Activated naive CD4-positive, alpha-beta T cell treated with anti-CD3 and anti-CD28 coated beads, Interleukin-2, amount 50 U/mL, for 16 hours (primary cell): Measurements from ENCODE around the gene NDUFB2.
"Not testable (repeated sequence)": the region's sequence is repeated elsewhere in the genome, so short reads cannot be mapped to it uniquely, and the experiment has no call there.

Source experiments
- DNase-seq: peaks from one replicate; pipeline ENCODE4 v3.0.0-alpha.2; 2020

NDUFB2 gene

DNA sequence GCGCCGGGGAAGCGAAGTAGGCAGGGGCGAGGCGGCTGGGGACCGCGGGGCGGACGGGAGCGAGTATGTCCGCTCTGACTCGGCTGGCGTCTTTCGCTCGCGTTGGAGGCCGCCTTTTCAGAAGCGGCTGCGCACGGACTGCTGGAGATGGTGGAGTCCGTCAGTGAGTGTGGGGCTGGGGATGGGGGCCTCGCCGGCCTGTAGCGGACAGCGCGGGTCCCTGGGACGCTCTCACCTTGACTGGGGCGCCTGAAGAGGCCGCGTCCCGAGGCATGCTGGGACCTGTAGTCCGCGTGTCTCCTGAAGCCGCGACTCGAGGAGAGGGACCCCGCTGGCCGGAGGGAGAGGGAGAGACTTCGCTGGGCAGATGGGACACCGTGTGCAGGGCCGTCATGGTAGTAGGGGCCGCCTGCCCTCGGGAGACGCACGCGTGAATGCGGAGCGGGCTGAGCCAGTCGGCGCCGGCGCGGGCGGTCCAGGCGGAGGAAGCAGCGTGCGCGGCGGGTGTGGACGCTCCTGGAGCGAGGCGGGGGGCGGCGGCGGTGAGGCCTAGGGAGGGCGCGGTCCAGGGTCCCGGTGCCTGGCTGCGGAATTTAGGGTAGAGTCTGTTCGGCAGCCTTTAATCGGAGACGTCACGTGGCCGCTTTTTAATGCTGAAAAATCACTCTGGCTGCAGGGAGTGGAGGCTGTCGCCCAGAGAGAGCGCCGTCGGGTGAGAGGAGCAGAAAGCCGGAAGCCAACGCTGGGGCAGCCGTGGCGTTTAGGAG, at the start of gene NDUFB2:
Gene NDUFB2 (plus strand): TSS at position 29 of the 767 bp plus-strand sequence. CDS start 37 bp downstream, at position 66.
- DNase-seq: peak; percentile 95

DNA sequence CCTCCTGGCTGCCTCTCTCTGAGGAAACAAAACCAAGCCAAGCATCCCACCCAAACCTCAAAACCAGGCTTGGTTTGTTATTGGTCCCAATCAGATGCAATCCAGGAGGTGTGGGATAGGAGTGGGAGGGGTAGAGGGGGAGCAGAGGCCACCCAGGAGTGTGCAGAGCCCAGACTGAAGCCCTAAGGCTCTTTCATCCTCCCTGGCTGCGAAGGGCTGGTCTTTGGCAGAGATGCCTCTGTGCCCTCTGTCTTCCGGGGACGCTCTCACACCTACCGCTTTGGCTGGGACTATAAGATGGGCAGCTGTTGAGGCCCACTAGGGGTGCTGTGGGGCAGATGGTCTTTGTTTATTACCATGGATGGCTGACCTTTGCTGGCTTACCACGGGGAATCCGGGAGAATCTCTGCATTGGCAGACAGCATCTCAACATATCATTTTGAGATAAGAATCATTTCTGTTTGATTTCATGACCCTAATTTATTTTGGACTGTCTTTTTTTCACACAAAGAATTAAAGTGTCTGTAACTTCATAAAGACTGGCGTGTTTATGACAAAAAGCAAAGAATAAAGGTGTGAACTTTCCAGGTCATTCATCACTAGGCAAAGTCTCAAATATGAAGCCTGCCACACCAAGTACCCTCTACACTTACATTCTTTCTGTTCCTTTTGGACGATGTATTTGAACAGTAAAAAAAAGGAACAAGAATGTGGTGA, 49.4 kb upstream of the NDUFB2 start:
- DNase-seq: peak; percentile 20

DNA sequence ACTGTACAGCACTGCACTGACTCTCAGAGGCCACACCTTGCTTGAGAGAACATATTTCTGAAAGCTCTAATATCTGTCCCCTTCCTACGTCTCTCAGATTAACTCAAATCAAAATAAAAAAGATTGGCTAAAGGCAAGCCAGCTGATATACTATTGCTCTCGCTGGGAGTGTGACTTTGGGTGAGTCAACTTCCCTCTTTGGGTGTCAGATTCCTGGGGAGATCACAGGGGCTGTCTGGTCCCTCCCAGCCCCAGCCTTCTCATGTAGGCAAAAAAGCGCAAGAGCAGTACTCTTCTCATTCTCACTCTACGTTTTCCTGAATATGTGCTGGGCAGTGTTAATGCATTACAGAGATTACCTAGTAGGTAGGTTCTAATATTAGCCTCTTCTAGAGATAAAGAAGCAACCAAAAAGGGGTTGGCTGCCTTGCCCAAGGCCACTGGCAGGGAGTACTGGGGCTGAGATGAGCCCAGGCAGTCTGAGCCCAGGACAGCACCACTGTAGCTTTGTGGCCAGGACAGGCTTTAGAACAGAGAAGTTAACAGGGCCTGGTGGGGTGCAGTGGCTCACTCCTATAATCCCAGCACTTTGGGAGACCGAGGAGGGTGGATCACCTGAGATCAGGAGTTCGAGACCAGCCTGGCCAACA, 46.8 kb upstream of the NDUFB2 start:
- DNase-seq: no peak

DNA sequence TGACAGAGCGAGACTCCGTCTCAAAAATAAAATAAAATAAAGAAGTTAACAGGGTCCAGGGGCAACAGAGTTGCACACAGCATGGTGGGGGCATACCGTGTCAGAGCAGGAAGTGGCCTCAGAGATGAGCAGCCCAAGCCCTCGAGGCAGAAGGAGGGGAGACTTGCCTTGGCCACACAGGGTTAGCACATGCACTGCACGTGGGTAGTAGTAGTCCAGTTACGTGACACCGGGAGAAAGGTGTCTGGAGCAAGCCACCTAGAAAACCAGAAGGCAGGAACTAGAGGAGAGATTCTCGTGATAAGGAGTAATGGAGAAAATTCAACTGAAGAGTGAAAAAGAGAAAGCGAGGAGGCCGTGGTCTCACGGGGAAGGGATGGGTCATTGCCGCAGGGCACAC, 46.1 kb upstream of the NDUFB2 start:
- no peak for DNase-seq

DNA sequence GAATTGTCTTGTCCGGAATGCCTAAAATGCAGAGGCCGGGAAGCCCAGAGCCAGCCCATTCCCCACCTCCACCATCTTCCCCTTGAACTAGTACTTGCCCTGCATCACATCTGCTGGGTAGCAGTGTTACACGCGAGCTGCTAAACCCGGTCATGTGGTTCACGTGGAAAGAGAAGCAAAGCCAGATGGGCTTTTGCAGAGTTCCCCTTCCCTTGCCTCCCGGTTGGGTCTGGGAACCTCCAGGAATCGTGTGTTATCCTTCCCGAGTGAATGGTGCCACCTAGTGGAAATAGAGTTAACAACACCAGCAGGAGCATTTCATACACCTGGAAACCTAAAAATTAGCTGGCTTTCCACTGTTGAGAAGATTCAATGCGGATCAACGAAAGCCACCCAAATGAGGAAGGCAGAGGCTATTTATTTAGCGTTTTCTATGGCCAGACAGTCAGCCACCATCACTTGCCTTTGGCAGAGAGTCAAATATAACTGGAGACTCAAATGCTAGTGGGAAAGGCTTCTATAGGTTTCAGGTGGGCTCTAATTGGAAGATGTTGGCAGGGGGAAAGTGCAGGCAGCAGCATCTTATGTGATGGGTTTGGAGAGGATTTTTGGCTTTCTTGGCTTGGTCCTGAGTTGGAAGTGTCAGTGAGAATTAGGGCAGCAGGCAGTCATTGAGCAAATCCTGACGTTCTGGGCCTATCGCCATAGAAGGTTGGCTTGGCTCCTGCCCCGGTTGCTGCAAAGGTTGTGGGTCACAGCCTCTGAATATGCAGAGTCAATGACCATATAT, 43.0 kb upstream of the NDUFB2 start:
- DNase-seq: no peak

DNA sequence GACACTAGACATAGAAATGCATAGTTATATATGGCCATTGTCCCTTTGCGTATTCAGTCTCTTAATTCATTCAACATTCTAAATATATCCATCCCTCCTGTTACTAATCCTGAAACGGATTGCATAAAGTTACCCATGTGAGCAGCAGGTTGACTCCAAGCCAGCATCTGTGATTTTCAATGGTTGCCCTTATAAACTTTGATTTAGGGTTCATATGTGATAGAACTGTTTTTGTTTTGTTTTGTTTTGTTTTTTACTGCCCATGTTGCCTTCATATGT, 42.5 kb upstream of the NDUFB2 start:
- no peak for DNase-seq

DNA sequence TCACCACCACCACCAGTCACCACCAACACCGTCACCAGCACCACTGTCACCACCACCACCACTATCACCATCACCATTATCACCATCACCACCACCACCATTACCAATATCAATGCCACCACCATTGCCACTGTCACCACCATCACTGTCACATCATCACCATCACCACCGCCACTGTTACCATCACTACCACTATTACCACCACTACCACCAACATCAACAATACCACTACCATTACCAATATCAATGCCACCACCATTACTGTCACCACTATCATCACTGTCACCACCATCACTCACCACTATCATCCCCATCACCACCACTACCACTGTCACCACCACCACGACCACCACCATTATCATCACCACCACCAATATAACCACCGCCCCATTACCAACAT, 41.8 kb upstream of the NDUFB2 start:
- no peak for DNase-seq

DNA sequence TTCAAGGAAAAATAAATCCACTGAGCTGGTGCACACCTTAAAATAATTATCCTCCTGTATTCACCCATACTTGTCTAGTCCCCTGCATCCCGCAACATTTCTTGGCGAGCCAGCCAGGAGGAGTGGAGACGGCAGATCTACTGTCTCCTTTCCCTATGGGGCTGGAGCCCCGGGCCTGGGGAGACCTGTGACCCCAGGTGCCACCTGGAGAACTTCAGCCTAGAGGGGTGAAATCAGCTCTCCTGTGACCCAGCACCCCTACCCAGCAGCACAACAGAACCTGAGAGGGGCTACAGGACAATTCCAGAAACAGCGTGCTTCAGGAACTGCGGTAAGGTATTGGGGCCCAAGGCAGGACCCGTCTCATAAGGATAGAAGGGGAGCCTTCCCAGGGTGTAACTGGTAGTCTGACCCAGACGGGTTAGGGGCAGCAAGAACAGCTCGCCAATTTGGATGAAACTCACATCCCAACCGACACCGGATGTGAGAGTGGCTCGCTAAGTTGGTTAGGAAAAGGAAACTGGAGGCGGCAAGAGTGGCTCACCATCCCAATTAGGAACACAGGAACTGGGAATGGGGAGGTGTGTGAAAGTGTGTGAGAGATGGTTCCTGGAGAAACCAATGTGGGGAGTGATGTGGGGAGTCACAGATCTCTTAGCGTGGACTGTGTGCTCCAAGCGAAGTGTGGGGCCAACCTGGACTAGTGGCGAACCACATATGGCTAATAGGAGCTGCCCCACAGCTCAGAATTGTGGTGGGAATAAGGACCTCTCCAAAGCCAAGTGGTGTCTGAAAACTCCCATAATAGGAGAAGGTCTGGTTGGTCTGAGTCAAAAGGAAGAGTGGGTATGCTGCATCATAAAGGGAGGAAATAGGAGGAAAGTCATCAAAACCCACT, 40.7 kb upstream of the NDUFB2 start:
- DNase-seq: no peak

DNA sequence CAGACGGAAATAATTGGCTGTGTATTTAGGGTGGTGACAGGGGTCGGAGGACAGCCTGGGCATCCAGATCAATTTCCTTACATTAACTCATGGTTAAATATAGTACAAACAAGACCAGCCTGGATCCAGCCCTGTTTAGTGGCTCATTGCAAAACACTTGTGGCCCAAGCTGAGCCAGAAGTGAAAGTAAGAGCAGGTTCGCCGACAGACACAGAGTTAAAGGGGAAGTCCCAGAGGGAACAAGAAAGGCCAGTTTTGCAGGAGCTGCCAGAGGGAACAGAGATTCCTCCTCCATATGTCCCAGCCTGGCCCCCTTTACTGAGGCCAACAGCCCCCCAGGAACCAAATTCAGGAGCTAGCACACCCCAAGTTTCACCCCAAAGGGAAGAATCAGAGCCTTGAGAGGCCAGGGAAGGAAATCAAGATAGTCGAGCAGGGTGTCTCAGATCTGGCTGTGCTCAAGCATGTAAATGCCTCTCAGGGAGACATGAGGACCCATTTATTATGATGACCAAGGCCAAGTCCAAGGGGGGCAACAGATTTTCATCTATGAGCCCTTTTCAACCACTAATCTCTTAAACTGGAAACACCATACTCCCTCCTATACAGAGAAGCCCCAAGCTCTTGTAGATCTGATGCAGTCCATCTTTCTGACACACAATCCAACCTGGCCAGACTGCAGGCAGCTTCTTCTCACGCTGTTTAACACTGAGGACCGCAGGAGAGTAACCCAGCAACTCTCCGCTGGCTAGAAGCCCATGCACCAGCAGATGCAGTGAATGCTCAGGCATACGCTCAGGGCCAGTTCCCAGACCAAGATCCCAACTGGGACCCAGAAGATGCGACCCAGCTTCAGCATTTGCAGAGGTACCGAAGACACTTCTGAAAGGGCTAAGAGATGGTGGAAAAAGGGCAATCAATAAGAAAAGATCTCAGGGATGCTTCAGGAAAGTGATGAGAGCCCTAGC, 39.7 kb upstream of the NDUFB2 start:
- DNase-seq: peak; percentile 38

DNA sequence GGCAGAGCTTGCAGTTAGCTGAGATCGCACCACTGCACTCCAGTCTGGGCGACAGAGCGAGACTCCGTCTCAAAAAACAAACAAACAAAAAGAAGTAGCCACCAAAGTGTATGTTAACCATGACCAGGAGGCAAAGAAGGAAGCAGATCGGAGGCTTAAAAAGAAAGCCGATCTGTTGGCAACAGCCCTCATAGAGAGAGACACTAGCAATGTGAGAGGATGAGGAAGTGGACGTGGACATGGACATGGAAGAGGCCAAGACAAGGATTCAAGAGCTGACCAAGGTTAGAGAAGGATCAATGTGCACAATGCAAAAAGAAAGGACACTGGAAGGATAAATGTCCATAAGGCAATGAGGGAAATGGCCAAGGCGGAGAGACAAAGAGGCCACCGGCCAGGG, 38.6 kb upstream of the NDUFB2 start:
- no peak for DNase-seq

DNA sequence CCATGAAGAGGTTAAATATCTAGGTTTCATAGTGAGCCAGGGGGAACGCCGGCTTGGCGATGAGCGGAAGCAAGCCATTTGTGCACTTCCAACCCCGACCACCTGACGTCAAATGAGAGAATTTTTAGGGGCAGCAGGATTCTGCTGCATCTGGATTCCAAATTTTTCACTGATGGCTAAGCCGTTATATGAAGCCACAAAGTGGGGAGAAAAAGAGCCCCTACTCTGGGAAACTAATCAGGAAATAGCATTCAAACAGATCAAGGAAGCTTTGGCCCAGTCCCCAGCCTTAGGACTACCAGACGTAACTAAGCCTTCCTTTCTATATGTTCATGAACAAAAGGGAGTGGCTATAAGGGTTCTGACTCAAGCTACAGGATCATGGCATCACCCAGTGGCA, 36.7 kb upstream of the NDUFB2 start:
- no peak for DNase-seq

DNA sequence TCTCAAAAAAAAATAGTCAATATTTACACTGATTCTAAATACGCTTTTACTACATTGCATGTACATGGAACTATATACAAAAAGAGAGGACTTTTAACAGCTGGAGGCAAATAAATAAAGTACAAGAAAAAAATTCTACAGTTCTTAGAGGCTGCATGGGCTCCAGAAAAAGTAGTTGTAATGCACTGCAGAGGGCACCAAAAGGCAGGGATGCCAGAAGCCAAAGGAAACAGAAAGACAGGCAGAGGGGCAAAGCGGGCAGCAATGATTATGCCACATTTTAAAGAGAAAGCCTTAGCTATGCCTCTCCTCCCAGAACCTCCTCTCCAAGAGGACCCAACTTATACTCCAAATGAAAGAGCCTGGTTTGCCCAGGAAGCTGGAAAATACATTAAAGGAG, 35.4 kb upstream of the NDUFB2 start:
- DNase-seq: no peak

DNA sequence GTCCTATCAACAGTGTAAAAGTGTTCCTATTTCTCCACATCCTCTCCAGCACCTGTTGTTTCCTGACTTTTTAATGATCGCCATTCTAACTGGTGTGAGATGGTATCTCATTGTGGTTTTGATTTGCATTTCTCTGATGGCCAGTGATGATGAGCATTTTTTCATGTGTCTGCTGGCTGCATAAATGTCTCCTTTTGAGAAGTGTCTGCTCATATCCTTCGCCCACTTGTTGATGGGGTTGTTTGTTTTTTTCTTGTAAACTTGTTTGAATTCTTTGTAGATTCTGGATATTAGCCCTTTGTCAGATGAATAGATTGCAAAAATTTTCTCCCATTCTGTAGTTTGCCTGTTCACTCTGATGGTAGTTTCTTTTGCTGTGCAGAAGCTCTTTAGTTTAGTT, 33.6 kb upstream of the NDUFB2 start:
- not testable (repeated sequence) for DNase-seq

DNA sequence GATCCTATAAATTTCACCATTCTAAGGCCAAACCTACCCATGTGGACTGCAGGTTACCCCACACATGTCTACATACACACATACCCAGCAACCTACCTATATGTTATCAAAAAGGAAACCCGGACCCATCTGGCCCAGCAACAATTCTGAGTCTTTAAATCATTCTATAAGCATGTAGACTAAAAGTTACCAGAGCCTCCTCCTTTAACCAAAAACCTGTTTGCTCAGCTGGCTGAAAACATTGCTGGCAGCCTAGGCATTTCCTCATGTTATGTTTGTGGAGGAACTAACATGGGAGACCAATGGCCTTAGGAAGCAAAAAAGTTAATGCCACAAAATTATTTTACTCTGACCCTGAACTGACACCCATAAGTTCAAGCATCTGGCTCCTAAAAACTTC, 29.0 kb upstream of the NDUFB2 start:
- no peak for DNase-seq

DNA sequence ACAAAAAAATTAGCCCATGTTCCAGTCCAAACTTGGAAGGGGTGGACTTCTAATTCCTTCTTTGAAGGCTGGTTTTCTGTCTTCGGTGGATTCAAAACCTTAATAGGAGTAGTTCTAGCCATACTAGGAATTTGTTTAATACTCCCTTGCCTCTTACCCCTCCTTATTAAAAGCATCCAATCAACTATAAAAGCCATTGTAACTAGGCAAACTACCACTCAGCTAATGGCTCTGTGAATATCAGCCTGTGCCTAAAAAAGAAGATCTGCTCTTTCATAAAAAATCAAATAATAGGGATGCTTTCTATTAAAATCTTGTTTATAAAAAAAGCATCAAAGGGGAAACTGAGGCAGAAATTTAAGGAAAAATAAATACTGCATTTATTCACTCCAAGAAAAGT, 27.9 kb upstream of the NDUFB2 start:
- no peak for DNase-seq

DNA sequence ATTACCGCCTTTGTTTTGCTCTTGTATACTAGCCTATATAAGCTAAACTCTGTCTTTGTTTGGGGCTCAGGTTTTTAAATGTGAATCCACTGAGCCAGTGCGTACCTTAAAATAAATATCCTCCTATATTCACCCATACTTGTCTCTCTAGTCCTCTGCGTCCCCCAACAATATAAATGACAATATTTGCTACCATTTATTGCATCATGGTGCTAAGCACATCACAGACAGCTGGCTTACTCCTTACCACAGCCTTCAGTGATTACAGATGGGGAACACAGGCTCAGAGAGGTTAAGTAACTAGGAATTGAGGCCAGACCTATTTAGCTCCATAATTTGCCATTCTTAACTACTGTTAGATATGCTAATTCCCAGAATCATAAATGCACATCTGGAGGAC, 27.2 kb upstream of the NDUFB2 start:
- no peak for DNase-seq

DNA sequence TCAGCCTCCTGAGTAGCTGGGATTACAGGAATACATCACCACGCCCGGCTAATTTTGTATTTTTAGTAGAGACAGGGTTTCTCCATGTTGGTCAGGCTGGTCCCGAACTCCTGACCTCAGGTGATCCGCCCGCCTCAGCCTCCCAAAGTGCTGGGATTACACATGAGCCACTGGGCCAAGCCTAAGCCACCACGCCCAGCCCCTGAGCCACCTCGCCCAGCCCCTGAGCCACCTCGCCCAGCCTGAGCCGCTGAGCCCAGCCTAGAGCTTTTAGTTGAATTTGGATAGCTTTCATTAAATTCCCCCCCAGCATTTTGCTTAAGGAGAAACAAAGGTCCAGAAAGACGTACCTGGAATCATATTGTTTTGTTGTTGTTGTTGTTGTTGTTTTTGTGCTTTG, 26.6 kb upstream of the NDUFB2 start:
- not testable (repeated sequence) for DNase-seq

DNA sequence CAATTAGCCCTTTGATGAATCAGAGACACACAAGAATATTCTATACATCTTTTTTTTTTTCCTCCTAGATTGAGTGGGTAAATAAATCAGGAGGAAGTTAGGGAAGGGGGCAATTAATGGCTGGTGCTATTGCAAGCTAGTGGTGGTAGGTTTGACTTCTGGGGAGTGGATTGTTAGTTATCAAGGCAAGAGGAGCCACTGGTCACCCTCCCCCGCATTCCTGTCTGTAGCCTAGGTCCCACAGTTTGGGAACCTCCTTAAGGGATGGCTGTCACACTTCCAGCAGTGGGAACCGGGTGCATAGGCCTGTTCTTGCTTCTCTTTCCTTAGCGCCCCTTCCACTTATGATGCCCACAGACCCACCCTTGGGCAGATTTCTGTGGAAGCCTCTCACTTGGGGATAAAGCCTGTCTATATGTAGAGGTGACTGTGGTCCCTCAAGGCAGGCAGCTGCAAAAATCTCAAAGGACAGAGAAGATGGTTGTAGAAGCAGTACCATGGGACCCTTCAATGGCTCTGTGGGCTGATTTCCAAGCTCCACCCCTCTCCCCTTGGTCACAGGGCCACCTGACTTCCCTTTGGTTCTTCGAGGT, 26.1 kb upstream of the NDUFB2 start:
- no peak for DNase-seq

DNA sequence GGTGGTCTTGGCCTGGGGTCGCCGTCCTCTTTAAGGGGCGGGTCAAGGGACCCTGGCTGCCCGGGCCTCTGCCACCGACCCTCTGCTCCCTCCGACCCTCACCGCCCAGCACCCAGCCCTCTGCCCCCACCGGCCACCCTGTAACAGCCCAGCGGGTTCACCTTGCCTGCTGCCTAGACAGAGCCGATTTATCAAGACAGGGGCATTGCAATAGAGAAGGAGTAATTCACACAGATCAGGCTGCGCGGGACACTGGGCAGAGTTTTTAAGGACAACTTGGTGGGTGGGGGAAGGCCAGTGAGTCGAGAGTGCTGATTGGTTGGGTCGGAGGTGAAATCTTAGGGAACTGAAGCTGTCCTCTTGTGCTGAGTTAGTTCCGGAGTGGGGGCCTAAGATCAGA, 24.5 kb upstream of the NDUFB2 start:
- no peak for DNase-seq

DNA sequence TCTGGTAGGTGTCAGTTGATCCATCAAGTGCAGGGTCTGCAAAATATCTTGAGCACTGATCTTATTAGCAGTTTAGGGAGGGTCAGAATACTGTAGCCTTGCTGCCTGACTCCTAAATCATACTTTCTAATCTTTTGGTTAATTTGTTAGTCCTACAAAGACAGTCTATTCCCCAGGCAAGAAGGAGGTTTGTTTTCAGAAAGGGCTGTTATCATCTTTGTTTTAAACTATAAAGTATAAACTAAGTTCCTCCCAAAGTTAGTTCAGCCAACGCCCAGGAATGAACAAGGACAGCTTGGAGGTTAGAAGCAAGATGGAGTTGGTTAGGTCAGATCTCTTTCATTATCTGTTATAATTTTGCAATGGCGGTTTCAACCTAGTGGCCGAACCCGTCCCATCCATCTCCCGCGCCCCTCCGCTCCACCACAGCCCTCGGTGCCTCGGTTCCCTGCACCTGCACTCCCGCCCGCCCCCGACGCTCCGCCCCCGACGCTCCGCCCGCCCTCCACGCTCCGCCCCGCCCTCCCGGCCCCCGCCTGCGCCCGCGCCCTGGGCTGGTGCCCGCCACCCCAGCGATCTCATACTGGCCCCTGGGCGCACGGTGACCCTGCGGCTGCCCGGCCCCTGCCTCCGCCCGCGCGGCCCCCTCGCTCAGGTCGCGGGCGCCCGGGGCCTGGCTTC, 24.0 kb upstream of the NDUFB2 start, which contains the start of gene ADCK2:
Gene ADCK2 (plus strand): TSS at position 564 of the 681 bp plus-strand sequence. CDS start 386 bp downstream, outside the sequence.
- DNase-seq: peak; percentile 59
